NK-92 (cell line): Measurements from ENCODE around the gene RFT1.
"Not testable (repeated sequence)": the region's sequence is repeated elsewhere in the genome, so short reads cannot be mapped to it uniquely, and the experiment has no call there.

Source experiments
- DNase-seq: peaks from one replicate; lab custom pipeline; 2025; ENCODE audit not compliant: unreplicated experiment; lab: John Stamatoyannopoulos, UW

Gene RFT1

DNA sequence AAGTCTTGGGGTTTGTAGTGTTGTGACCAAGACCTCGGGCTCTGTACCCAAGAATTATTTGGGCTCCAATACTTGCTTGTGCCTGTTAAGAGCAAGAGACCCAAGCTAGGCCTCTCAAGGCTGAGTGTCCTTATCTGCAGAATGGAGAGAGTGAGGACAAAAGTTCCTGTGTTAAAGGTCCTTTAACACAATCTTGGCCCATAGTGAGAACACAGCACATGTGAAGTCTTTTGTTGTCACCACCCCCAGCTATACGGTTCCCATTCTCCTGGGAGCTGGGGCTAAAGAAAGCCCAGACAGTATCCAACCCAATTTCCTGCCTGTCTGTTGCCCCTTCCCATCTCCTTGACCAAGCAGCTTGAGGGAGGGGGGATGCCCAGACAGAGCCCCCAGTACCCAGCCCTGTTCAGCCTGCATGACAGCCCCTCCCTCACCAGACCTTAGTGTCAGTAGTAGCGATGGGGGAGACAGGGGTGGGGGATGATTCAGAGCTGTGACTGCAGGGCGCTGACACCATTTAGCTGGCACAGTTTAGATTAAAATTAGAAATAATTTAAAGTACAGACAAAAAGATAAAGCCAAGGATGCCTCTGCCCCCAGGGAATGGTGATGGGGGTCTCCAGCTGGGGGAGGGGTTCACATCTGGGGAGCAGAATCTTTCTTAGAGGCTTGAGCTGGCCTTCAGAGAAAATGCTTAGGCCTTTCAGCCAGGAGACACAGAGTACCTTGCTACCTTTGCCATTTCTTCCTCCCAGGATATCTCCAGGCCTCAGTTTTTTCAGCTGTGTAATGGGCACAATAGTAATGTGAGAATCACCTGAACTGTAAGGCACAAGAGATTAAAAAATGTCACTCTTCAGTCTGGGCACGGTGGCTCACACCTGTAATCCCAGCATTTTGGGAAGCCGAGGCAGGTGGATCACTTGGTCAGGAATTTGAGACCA, 33.5 kb upstream of the RFT1 start:
- DNase-seq: no peak

DNA sequence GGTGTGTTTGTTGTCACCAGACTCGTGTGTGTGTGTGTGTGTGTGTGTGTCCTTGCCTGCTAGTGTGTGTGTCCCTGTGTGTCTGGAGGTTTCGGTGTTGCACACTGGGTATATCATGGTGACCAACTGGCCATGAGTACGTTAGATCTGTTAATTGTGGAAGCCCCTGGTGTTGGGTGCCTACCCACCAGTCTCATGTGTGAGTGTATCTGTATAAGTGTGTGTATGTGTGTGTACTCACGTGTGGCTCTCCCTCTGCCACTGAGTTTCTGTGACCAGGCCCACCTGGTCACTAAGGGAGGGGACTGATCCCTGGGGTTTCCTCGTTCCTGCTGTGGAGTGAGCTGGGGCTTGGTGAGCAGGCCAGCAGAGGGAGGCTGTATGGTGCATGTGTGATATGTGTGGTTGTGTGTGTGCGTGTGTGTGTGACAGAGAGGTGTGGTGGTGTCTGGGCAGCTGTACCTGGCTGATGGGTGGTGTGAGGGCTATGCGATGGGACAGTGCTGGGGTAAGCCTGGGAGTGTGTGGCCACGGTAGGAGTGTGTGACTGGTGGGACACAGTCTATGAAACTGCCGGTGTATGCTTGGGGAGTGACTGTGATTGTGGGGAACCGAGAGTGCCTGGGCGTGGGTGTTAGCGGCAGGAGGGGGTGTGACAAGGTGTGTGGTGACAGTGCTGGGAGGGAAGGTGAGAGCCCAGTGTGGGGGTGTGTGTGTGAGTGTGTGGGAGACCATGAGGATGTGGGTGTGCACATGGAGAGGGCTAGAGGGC, 32.6 kb upstream of the RFT1 start:
- DNase-seq: no peak

DNA sequence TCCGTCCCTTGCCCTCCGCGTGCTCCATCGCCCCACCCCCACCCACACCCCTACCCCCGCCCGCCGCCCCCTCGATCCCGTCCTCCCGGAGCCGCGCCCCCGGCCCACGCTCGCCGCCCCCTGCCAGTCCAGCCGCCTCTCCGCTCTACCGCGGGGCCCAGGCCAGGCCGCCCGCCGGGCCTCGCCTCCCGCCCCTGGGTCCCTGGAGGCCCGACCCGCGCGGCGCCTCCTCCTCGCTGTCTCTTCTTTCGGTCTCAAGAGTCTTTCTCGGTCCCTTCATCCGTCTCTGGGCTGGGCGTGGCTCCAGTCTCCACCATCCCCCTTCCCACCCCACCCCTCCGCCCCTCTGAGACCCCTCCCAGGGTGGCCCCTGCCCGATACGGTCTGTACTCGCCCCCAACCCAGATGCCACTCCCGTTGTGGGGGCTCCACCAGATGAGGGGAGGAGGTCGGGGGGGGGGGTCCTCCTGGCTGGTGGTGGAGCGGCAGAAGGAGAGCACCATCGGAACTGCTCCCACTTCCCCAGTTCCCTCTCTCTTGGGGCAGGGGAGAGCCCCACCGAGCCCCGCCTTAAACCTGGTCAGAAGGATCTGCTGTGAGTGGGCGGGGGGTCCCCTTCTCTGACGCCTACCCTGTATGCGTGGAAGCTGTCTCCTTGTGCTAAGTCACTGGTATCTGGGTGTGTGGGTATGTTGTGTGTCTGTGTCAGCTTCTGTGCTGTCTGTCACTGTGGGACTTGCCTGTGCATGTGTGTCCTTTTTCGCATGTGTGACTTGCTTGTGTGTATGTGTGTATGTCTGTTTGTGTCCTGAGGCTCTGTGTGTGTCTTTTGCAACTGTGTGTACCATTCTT, 31.8 kb upstream of the RFT1 start:
- DNase-seq: no peak

DNA sequence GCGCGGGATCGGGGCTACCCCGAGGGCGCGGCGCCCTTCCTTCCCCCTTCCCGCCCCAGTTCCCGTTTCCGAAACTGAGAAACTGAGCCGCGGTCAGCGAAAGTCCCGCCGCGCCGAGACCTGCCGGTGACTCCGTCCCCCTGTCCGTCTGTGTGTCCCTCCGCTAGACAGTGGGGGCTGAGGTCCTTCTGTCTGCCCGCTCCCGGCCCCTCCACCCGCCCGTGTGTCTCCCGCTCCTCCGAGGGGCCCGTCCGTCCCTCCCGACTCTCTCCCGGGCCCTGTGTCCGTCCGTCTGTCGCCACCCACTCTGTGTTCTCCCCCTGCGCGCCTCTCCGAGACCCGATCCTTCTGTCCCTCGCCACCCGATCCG, 31.2 kb upstream of the RFT1 start:
- DNase-seq: no peak

DNA sequence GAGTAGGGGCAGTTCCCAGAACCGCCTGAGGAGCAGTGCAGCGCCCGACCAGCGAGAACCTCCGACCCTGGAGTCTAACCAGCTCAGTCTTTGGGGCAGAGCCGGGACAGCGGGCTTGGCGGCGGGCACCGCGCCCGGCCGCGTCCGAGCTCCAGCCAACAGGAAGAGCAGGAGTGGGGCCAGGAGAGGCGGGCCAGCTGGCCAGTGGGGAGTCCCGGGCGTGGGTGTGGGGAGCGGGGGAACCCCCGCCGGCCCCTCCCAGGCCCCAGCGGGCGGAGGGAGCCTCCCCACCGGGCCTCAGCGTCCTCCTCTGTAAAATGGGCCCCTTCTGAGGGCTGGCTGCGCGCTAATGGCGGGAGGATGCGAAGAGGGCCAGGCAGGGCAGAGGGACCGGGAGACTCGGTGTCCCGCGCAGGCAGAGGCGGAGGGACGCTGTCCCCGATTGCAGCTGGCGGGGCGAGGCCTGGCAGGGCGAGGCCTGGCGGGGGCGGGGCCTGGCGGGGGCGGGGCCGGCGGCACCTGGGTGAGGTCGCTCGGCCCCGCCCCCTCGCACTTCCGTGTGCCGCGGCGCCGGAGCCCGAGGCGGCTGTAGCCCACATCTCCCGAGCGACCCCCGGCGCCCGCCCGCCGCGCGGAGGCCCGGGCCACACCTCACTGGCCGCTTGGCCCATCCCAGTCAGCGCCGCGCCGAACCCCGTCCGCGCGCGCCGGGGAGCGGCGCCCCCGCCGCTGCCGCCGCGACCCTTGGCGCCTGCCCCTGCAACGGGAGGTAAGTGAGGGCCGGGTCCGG, 30.6 kb upstream of the RFT1 start, which contains the start of gene PRKCD:
Gene PRKCD (plus strand): TSS at position 550 of the 790 bp plus-strand sequence. CDS start 17,214 bp downstream, outside the sequence.
- no peak for DNase-seq

DNA sequence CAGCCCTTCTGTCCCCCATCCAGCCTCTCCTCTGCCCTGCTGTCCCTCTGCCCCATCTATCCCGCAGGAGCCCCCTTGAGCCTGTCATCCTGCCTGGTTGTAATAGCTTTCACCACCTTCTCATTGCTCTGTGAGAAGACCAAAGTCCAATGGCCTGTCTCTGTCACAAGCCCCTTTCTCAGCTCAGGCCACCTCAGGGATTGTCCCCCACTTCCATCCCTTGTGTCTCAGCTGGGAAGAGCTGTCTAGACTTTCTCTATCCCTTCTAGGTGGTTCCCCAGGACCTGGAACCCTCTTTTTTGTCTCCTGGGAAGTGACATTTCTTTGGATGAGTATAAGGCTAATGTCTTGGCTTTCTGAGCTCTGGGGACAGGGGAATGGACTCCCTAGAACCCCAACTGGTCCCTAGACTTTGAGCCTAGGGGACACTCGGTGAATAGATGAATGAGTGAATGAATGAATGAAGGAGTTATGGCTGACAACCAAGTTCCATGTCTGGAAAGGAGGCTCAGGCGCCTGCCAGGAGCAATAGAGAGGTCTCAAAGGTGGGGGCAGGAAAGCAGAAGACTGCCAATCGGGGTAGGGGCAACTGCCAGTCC, 29.9 kb upstream of the RFT1 start:
- no peak for DNase-seq

DNA sequence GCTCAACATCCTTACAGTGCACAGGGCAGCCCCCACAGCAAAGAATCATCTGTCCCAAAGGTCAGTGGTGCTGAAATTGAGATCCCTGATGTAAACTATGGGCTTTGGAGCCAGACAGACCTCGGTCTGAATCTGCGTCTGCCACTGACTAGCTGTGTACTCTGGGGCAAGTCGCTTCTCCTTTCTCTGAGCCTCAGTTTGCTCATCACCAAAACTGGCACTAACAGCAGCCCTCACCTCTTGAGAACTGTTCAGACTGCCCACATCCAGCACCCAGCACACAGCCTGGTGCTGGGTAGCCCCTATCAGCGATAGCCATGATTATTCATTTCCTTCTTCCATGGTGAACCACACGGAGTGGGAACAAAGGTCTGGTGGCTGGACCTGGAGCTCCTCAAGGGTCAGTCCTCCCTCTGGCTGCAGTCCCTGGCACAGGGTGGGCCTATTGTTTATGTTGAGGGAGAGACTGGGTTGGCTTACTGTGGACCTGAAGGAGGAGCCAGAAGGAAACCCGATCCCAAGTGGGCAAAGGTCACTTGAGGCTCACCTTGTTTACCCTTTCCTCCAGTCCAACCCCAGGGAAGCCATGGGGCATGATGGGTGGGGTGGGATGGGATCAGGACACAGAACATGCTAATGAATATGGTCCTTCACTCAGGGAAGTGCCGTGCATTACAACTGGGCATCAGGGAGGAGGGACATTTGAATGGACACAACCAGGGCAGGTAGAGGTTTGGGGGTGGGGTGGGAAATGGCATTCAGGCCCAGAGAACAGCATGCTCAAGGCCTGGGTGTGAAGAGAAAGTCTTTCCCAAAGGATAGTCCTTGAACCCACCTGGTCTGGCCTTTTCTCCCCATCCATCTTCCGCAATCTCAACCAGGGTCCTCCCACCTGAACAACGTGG, 29.2 kb upstream of the RFT1 start:
- DNase-seq: no peak

DNA sequence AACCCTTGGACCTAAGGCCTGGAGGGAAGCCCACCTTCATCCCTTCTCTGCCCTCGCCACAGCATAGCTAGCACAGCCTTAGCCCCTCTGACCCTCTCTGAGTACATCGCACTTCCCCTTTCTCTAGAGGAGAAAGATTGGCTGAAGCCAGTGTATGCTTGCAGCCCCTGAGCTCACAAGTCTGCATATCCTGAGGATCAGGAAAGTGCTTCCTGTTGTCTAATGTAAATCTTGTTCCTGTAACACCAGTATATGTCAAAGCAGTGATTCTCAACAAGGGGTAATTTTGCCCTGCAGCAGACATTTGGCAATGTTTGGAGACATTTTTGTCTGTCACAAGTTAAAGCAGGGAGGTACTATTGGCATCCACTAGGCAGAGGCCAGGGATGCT, 28.5 kb upstream of the RFT1 start:
- no peak for DNase-seq

DNA sequence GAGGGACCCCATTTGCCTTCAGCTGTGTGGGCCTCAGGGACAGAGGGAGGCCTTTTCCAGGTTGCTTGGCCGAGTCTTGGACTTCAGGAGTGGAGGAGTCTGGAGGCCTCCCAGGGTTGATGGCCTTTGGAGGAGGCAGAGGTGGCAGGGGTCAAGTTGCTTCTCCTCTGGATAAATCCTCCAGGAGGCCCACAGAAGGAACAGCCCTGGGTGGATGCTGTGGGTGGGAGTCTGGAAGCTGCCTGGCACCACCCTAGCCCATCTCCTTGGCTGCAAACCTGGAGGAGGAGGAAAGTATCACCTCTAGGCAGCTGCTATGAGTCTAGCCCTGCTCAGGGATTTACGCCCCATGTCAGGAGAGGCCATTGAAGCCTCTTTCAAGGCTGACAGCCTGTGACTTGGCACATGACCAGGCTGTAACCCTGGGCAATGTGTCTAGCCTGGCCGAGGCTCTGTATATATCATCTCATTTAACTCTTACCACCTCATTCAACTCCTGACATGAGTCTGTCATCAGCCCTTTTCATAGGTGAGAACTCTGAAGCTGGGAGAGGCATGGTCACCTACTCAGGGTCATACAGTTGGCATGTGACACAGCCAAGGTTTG, 27.8 kb upstream of the RFT1 start:
- DNase-seq: no peak

DNA sequence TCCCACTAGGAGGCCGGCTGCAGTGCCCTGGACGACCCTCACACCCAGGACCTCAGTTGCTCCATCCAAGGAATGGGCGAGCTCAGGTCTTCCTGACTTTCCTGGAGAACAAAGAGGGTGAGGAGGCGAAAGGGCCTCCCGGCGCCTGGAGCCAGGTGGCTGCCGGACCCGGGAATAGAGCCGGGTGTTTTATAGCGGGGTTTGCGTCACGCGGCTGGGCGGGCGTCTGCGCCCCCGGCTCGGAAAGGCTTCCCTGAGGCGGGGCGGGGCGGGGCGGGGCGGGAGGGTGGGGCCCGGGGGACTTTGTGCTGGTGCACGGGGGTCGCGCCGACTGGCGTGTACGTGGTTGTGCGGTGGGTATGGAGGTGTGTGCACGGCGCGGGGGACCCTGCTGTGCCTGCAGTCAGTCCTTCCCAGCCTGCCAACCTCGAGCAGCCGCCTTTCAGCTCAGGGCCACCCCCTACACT, 26.2 kb upstream of the RFT1 start:
- DNase-seq: no peak

DNA sequence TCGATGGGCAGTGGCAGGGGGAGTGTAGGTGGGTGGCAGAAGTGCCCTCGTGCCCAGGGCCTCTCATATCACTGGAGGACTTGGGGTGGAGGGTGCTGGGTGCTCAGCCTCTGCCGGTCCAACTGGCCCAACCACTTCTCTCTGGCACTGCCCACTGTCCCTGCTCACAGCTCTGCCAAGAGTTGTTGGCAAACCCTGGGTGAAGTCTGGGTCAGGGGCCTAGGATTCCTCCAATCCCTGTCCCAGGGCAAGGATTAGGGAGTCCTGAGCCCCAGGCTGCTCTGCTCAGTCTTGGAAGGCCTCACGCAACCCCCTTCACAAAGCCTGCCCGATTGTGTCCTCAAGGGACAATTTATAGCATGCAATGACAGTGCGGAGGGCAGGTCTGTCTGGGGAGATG, 25.5 kb upstream of the RFT1 start:
- no peak for DNase-seq

DNA sequence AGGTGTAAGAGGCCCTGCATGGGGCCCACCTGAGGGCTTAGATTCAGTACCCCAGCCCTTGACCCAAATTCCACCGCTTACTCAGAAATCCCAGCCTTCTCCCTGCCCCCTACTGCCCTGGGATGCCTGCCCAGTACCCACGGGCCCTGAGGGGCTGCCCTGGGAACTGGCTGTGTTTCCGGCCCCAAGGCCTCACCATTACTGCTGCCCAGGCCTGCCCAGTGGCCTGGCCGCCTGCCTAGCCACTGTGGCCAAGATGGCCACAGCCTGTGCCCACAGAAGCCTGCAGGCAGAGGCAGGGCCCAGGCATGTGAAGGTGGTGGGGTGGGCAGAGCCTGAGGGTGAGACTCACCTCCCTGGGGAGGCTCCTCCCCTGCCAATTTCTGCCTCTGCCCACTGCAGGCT, 24.6 kb upstream of the RFT1 start:
- no peak for DNase-seq

DNA sequence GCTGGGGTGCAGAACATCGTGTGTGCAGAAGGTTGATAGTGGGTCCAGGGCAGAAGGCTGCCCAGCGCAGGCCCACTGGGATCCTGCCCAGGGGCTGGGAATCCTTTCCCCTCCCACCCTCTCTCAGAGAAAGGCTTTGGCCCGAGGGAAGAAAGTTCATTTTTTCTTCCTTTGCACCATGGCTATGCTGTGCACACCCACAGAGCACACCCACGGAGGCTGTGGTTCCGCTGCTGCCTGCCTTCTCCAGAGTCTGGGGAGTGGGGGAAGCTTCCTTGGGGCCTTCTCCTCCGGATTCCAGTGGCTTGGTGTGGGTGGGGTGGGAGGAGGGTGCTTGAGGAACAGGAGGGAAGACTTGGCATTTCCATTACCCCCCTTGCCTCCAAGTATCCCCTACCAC, 23.7 kb upstream of the RFT1 start:
- DNase-seq: no peak

DNA sequence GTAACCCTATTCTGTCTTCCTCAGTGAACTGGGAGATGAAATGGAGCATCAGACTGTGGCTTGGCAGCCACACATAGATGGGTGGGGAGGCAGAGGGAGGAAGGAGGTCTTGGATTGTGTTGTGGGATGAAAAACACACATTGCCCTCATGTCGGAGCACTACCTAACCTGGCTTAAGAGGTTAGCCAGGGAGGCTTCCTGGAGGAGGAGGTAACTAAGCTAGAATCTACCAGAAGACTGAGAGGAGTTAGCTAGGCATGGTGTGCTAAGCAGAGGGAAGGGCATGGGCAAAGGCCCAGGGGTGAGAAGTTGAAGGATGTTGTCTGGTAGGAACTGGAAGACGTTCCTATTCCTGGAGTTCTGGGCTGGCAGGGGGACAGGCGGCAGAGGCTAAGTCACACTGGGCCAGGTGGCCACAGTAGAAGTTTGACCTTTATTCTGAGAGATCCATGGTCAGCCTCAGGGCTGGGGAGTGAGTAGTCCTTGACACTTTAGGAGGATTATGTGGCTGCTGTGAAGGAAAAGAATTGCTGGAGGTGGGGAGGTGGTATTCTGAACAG, 23.1 kb upstream of the RFT1 start:
- no peak for DNase-seq

DNA sequence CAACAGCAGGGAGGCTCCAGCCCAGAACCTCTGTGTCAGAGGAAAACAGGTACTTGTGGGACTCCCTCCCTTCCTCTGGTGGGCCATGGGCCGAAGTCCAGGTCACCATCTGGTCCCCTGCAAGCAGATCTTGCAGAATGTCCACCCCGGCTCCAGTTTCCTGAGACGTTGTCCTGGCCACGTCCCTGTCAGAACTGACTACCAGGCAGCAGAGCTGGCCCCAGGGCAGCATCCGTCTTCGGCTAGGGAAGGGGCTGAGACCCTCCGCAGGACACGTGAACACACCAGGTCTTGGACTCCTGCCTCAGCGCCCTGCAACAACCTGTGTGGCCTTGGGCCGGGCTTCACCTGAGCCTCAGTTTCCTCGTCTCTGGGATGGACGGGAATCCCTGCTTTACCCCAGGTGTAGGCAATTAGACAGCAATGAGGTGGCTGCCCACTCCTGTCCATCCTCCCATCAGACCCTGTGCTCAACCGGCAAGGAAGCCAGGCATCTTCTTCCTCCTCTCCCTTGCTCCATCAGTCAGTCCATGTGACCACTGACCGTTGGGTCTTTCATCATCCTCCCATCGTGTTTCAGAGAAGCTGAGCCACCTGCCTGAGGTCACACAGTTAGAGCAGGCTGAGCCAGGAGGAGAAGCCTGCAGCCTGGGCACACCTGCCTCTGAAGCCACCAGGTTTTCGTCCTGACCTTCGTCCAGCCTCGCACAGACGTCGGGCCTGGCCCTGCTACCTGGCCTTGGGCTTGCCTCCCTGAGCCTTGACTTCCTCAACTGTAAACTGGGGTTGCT, 21.8 kb upstream of the RFT1 start:
- DNase-seq: no peak

DNA sequence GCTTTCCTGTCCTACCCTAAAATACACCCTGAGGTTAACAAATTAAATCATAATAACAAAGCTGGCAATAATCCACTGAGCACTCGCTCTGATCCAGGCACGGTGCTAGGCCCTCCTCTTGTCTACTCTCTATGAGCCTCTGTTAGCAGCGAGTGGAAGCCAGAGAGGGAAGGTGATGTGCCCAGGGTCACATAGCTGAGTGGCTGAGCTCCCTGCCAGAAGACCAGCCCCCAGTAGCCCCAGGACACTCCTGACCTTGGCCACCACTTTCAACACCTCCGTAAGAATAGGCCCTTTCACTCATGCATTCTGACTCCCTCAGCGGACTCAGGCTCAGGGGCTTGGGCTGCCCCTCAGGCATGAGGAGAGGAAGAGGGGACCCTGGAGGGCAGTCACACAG, 21.2 kb upstream of the RFT1 start:
- no peak for DNase-seq

DNA sequence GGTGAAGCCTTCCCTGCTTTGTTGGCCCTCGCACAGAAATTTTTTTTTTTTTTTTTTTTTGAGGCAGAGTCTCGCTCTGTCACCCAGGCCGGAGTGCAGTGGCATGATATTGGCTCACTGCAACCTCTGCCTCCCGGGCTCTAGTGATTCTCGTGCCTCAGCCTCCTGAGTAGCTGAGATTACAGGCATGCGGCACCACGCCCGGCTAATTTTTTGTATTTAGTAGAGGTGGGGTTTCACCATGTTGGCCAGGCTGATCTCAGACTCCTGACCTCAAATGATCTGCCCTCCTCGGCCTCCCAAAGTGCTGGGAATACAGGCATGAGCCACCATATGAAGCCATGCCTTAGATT, 20.8 kb upstream of the RFT1 start:
- DNase-seq: not testable (repeated sequence)
